GM23338 (cell line): ENCODE data around the gene SERTAD3. TPM values are rescaled to one million over a fixed set of nuclear protein-coding genes. Genes with fewer than 3 reads are reported as not detected.

Experiments
- ATAC-seq: fragments of 200-7000 bp; cut with Tn5 transposase; 3 replicates; pipeline ENCODE4 v1.9.1; 2020
- DNase-seq: peaks from one replicate; pipeline ENCODE4 v3.0.0-alpha.2; 2015; ENCODE audit warnings: low spot score
- H2AFZ ChIP-seq: fragments of 200-600 bp; sonication (generic); 2 replicates; pipeline ENCODE4 v1.8.0; 2016; ENCODE audit warnings: antibody characterized with exemption, mild to moderate bottlenecking, moderate library complexity
- H3F3A ChIP-seq: fragments of 200-600 bp; sonication (generic); replicated peaks from 2 replicates; pipeline ENCODE4 v1.8.0; 2017; ENCODE audit warnings: antibody characterized with exemption, mixed run types, low read depth
- H3K27ac ChIP-seq: fragments of 200-600 bp; sonication (generic); 2 replicates; pipeline ENCODE4 v1.6.1; 2016; ENCODE audit warnings: low read depth
- H3K27me3 ChIP-seq: fragments of 200-600 bp; sonication (generic); 2 replicates; pipeline ENCODE4 v1.8.0; 2016; ENCODE audit warnings: mild to moderate bottlenecking, mixed run types, moderate library complexity; ENCODE audit not compliant: insufficient read depth
- H3K36me3 ChIP-seq: fragments of 200-600 bp; sonication (generic); 2 replicates; pipeline ENCODE4 v1.8.0; 2016; ENCODE audit warnings: mild to moderate bottlenecking; ENCODE audit not compliant: insufficient read depth
- H3K4me1 ChIP-seq: fragments of 200-600 bp; sonication (generic); 2 replicates; pipeline ENCODE4 v1.8.0; 2016; ENCODE audit warnings: mild to moderate bottlenecking, moderate library complexity; ENCODE audit not compliant: insufficient read depth
- H3K4me2 ChIP-seq: fragments of 200-600 bp; sonication (generic); 2 replicates; pipeline ENCODE4 v1.7.1; 2017; ENCODE audit warnings: mixed run types
- H3K4me3 ChIP-seq: fragments of 200-600 bp; sonication (generic); 2 replicates; pipeline ENCODE4 v1.6.1; 2016; ENCODE audit warnings: mixed run types
- H3K79me2 ChIP-seq: fragments of 200-600 bp; sonication (generic); replicated peaks from 2 replicates; pipeline ENCODE4 v1.8.0; 2017; ENCODE audit warnings: mild to moderate bottlenecking; ENCODE audit not compliant: insufficient read depth
- H3K9me2 ChIP-seq: fragments of 200-600 bp; sonication (generic); 2 replicates; pipeline ENCODE4 v1.8.0; 2017; ENCODE audit not compliant: insufficient read depth
- H4K20me1 ChIP-seq: fragments of 200-600 bp; sonication (generic); replicated peaks from 2 replicates; pipeline ENCODE4 v1.8.0; 2017; ENCODE audit warnings: mild to moderate bottlenecking; ENCODE audit not compliant: insufficient read depth
- H3K27ac Mint-ChIP-seq: 2 replicates; pipeline ENCODE4 v1.8.0; 2020; ENCODE audit warnings: inconsistent platforms, mild to moderate bottlenecking, moderate library complexity, mixed read lengths
- H3K27me3 Mint-ChIP-seq: 3 replicates; pipeline ENCODE4 v1.8.0; 2022; ENCODE audit warnings: low read depth, mild to moderate bottlenecking, moderate library complexity, mixed read lengths, inconsistent platforms; ENCODE audit not compliant: insufficient read depth, poor library complexity
- H3K36me3 Mint-ChIP-seq: 3 replicates; pipeline ENCODE4 v1.8.0; 2021; ENCODE audit warnings: low read depth, mild to moderate bottlenecking, inconsistent platforms, moderate library complexity, mixed read lengths
- H3K4me1 Mint-ChIP-seq: 3 replicates; pipeline ENCODE4 v1.8.0; 2020; ENCODE audit warnings: mild to moderate bottlenecking, inconsistent platforms, mixed read lengths
- H3K4me3 Mint-ChIP-seq: 3 replicates; pipeline ENCODE4 v1.8.0; 2021; ENCODE audit warnings: moderate library complexity, mild to moderate bottlenecking, inconsistent platforms, mixed read lengths
- H3K9me3 Mint-ChIP-seq: 3 replicates; pipeline ENCODE4 v1.8.0; 2020; ENCODE audit warnings: moderate library complexity, mild to moderate bottlenecking, inconsistent platforms, mixed read lengths
- CREB1 ChIP-seq: fragments of 250-450 bp; sonication (Bioruptor Pico); IDR thresholded peaks from 2 replicates; pipeline ENCODE4 v1.5.0; 2020; ENCODE audit warnings: low read depth, mild to moderate bottlenecking, moderate library complexity
- EZH2 ChIP-seq: fragments of 200-600 bp; sonication (generic); IDR thresholded peaks from one replicate; pipeline ENCODE4 v1.8.0; 2017; ENCODE audit warnings: antibody characterized with exemption, mild to moderate bottlenecking, low read depth; ENCODE audit not compliant: unreplicated experiment
- EZH2phosphoT487 ChIP-seq: fragments of 200-600 bp; sonication (generic); IDR thresholded peaks from one replicate; pipeline ENCODE4 v1.8.1; 2018; ENCODE audit warnings: antibody characterized with exemption; ENCODE audit not compliant: unreplicated experiment
- JUNB ChIP-seq: IDR thresholded peaks from one replicate; pipeline ENCODE4 v1.6.1; 2016; ENCODE audit warnings: antibody characterized with exemption; ENCODE audit not compliant: unreplicated experiment
- NANOG ChIP-seq: IDR thresholded peaks from 2 replicates; pipeline ENCODE4 v1.6.1; 2016; ENCODE audit warnings: antibody characterized with exemption, borderline replicate concordance
- POLR2AphosphoS5 ChIP-seq: IDR thresholded peaks from 2 replicates; pipeline ENCODE4 v1.6.1; 2016; ENCODE audit warnings: antibody characterized with exemption, low read depth
- STAT1 ChIP-seq: IDR thresholded peaks from one replicate; pipeline ENCODE4 v1.6.1; 2016; ENCODE audit warnings: antibody characterized with exemption; ENCODE audit not compliant: unreplicated experiment
- ZNF331 ChIP-seq: fragments of 250-450 bp; sonication (Bioruptor Pico); IDR thresholded peaks from 2 replicates; pipeline ENCODE4 v1.5.0; 2020; ENCODE audit warnings: low read depth, mild to moderate bottlenecking, moderate library complexity
- polyA plus RNA-seq: library from polyadenylated mRNA; unstranded; fragments of >200 nt; fragmentation: Nextera tagmentation; extraction: Ambion mirVana; gene quantifications from 2 replicates; pipeline ENCODE4 v1.2.1, GENCODE V29; 2016
- total RNA-seq: library from RNA; depleted of rRNA; stranded (reverse); fragments of >200 nt; shearing (Covaris generic); gene quantifications from 2 replicates; pipeline ENCODE4 v1.2.3, GENCODE V29; 2014
- TF ChIP-seq, protein P1 (sequence below): IDR thresholded peaks from one replicate; pipeline ENCODE4 v1.6.1; 2018; ENCODE audit warnings: antibody characterized with exemption; ENCODE audit not compliant: unreplicated experiment
- TF ChIP-seq, protein P2 (sequence below): IDR thresholded peaks from 2 replicates; pipeline ENCODE4 v1.6.1; 2016; ENCODE audit warnings: antibody characterized with exemption

The SERTAD3 gene
- total and polyA plus RNA-seq, 2 experiments from 2014 or later = 15.4 to 24.1 TPM

DNA sequence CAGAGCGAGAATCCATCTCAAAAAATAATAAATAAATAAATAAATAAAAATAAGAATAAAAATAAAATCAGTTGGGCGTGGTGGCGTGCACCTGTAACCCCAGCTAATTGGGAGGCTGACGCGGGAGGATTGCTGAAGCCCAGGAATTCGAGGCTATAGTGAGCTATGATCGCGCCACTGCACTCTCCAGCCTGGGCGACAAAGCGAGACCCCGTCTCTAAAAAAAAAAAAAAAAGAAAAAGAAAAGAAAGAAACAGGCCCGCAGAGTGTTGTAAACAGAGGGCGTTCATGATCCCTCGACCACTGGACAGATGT is 23.7 kb downstream of the SERTAD3 start:
- Mint-ChIP-seq H3K9me3 (peaks cover 3% of the 10 kb centered on the region; the same call in 1 of the 3 replicates), H3K27ac (no peak overlapping the region), H3K27me3 (peaks cover 8% of the 10 kb centered on the region), H3K4me3 (peak overlapping the region; percentile 73), H3K4me1 (peaks cover 25% of the 10 kb centered on the region), H3K36me3 (peaks cover 12% of the 10 kb centered on the region)
- Histone ChIP-seq H4K20me1 (no peaks in the 10 kb centered on the region), H3K9me2 (no peaks in the 10 kb centered on the region), H3K27ac (no peak overlapping the region), H3K27me3 (no peaks in the 10 kb centered on the region), H3K4me2 (peak overlapping the region; percentile 95; the same call in 1 of the 2 replicates), H3F3A (no peaks in the 10 kb centered on the region), H3K79me2 (no peaks in the 10 kb centered on the region; the same call in none of the 2 replicates), H3K36me3 (no peaks in the 10 kb centered on the region), H2AFZ (no peak overlapping the region), H3K4me3 (peak overlapping the region; percentile 87), H3K4me1 (peaks cover 17% of the 10 kb centered on the region)
- ATAC-seq = no peak
- no peak for DNase-seq
- TF ChIP-seq EZH2phosphoT487 (no peak), JUNB (no peak), ZNF331 (CRISPR knock-in tag) (no peak), NANOG (no peak), POLR2AphosphoS5 (no peak)
- TF ChIP-seq, protein P1, sequence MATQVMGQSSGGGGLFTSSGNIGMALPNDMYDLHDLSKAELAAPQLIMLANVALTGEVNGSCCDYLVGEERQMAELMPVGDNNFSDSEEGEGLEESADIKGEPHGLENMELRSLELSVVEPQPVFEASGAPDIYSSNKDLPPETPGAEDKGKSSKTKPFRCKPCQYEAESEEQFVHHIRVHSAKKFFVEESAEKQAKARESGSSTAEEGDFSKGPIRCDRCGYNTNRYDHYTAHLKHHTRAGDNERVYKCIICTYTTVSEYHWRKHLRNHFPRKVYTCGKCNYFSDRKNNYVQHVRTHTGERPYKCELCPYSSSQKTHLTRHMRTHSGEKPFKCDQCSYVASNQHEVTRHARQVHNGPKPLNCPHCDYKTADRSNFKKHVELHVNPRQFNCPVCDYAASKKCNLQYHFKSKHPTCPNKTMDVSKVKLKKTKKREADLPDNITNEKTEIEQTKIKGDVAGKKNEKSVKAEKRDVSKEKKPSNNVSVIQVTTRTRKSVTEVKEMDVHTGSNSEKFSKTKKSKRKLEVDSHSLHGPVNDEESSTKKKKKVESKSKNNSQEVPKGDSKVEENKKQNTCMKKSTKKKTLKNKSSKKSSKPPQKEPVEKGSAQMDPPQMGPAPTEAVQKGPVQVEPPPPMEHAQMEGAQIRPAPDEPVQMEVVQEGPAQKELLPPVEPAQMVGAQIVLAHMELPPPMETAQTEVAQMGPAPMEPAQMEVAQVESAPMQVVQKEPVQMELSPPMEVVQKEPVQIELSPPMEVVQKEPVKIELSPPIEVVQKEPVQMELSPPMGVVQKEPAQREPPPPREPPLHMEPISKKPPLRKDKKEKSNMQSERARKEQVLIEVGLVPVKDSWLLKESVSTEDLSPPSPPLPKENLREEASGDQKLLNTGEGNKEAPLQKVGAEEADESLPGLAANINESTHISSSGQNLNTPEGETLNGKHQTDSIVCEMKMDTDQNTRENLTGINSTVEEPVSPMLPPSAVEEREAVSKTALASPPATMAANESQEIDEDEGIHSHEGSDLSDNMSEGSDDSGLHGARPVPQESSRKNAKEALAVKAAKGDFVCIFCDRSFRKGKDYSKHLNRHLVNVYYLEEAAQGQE = no peak
- TF ChIP-seq, protein P2, sequence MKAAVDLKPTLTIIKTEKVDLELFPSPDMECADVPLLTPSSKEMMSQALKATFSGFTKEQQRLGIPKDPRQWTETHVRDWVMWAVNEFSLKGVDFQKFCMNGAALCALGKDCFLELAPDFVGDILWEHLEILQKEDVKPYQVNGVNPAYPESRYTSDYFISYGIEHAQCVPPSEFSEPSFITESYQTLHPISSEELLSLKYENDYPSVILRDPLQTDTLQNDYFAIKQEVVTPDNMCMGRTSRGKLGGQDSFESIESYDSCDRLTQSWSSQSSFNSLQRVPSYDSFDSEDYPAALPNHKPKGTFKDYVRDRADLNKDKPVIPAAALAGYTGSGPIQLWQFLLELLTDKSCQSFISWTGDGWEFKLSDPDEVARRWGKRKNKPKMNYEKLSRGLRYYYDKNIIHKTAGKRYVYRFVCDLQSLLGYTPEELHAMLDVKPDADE = no peak

DNA sequence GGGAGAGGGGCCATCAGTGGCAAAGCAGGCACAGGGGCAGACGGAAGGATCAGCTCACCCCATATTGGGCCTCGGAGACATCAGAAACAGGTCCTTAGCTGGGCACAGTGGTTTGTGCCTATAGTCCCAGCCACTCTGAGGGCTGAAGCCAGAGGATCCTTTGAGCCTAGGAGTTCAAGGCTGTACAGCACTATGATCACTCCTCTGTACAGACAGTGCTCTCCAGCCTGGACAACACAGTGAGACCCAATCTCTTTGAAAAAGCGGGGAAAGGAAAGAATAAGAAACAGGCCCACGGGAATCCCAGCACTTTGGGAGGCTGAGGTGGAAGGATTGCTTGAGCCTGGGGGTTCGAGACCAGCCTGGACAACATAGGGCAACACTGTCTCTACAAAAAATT is 24.4 kb downstream of the SERTAD3 start:
- H3K27ac Mint-ChIP-seq = no peak overlapping the region
- H3K4me3 Mint-ChIP-seq = peak overlapping the region; percentile 47; the same call in 1 of the 3 replicates
- Histone ChIP-seq H3K4me3 (no peak overlapping the region), H3K79me2 (no peaks in the 10 kb centered on the region; the same call in none of the 2 replicates), H3K36me3 (no peaks in the 10 kb centered on the region), H3F3A (no peaks in the 10 kb centered on the region), H3K4me1 (peaks cover 17% of the 10 kb centered on the region), H3K9me2 (no peaks in the 10 kb centered on the region), H2AFZ (no peak overlapping the region), H4K20me1 (no peaks in the 10 kb centered on the region), H3K4me2 (no peak overlapping the region), H3K27ac (no peak overlapping the region), H3K27me3 (no peaks in the 10 kb centered on the region)
- H3K4me1 Mint-ChIP-seq = peaks cover 29% of the 10 kb centered on the region
- DNase-seq (no peak), ATAC-seq (no peak)
- H3K9me3 Mint-ChIP-seq = 0 out of 3 replicates have a peak, but pooled peaks cover under 1% of the 10 kb centered on the region
- peaks cover 4% of the 10 kb centered on the region for H3K27me3 Mint-ChIP-seq
- H3K36me3 Mint-ChIP-seq = peaks cover 12% of the 10 kb centered on the region
- TF ChIP-seq ZNF331 (CRISPR knock-in tag) (no peak), STAT1 (no peak), POLR2AphosphoS5 (no peak), EZH2 (no peak), EZH2phosphoT487 (no peak), JUNB (no peak), CREB1 (CRISPR knock-in tag) (no peak), NANOG (no peak)
- TF ChIP-seq, protein P2 = no peak
- TF ChIP-seq, protein P1 = no peak
